ENCODE measurements around the gene SLC17A2.

GRCh38 chr6:25888626-25889025 is 41.9 kb downstream of the SLC17A2 start:
- TF ChIP-seq CTCF (IDR thresholded peaks at IDR 0.05) (no peak), EZH2 (IDR thresholded peaks at IDR 0.05; ENCODE audit: borderline replicate concordance, insufficient read depth, low read depth, low read length, poor library complexity, severe bottlenecking) (no peak)
